K562 (cell line): Measurements from ENCODE around the gene DGKB. TPM values are rescaled to one million over a fixed set of nuclear protein-coding genes. Genes with fewer than 3 reads are reported as not detected.

Experiments used
- ATAC-seq: fragments of 200-7000 bp; cut with Tn5 transposase; 3 replicates; pipeline ENCODE4 v1.9.1; 2020; ENCODE audit warnings: moderate library complexity
- BruUV-seq: library from RNA; stranded (reverse); fragments of 400-500 nt; replicated peaks from 2 replicates; lab custom pipeline; 2021; lab: Mats Ljungman, UMichigan
- CTCF ChIA-PET: fragments of 300-600 bp; formaldehyde crosslinking; extraction: SDS; loops from one replicate; lab custom pipeline; 2021; ENCODE audit warnings: low intra/inter-chr PET ratio; lab: Yijun Ruan, JAX
- POLR2A ChIA-PET: fragments of 300-600, 350-650 bp; sonication (Branson Sonifier 250); formaldehyde crosslinking; extraction: SDS; loops from one replicate; lab custom pipeline; 2021; ENCODE audit warnings: antibody characterized with exemption, inconsistent platforms; lab: Yijun Ruan, JAX
- DNase-seq, 4 experiments: peaks; one replicate each; pipeline versions ENCODE4 v3.0.0 to v3.0.0-alpha.2; 2011 to 2018; ENCODE audit warnings: low spot score in 3 of 4, mixed read lengths in 3 of 4; ENCODE audit errors: extremely low read depth in 1 of 4
- FAIRE-seq: peaks from 2 replicates; lab custom pipeline; 2011; peaks lifted over from hg19 to GRCh38; lab: Jason Lieb, UNC
- H2AFZ ChIP-seq: 2 replicates; pipeline ENCODE4 v1.6.0; 2011; ENCODE audit warnings: low read depth, low read length, control low read depth, inconsistent platforms
- H3K27ac ChIP-seq: fragments of 200-600 bp; 3 replicates; pipeline ENCODE4 v1.8.0; 2011; ENCODE audit warnings: low read depth, mild to moderate bottlenecking, control low read depth, inconsistent platforms, low read length, moderate library complexity, mixed read lengths; ENCODE audit errors: extremely low read depth
- H3K27me3 ChIP-seq, 2 experiments: fragments of 300-600 bp in 1 of 2; 2 replicates in 1 of 2; 3 replicates in 1 of 2; pipeline versions ENCODE4 v1.6.0 to v1.8.0; 2011; ENCODE audit warnings: inconsistent platforms in 2 of 2, low read length in 2 of 2, mild to moderate bottlenecking in 1 of 2, mixed read lengths in 1 of 2, moderate library complexity in 1 of 2; ENCODE audit not compliant: control insufficient read depth in 2 of 2, insufficient read depth in 2 of 2
- H3K36me3 ChIP-seq: fragments of 300-600 bp; 3 replicates; pipeline ENCODE4 v1.8.0; 2011; ENCODE audit warnings: mild to moderate bottlenecking, low read length, inconsistent platforms; ENCODE audit not compliant: control insufficient read depth, insufficient read depth
- H3K4me1 ChIP-seq, 2 experiments: fragments of 200-600 bp in 1 of 2; replicated peaks in 1 of 2; 2 replicates in 1 of 2; 3 replicates in 1 of 2; pipeline versions ENCODE4 v1.5.1 to v1.8.0; 2011; ENCODE audit warnings: inconsistent platforms in 2 of 2, low read length in 2 of 2, mild to moderate bottlenecking in 1 of 2, mixed read lengths in 1 of 2, moderate library complexity in 1 of 2; ENCODE audit not compliant: control insufficient read depth in 2 of 2, insufficient read depth in 2 of 2
- H3K4me2 ChIP-seq: 2 replicates; pipeline ENCODE4 v1.6.1; 2011; ENCODE audit warnings: low read length, control low read depth, inconsistent platforms, mixed read lengths; ENCODE audit not compliant: insufficient read depth
- H3K4me3 ChIP-seq: fragments of 200-600 bp; sonication (generic), shearing (Covaris generic); 2 replicates; pipeline ENCODE4 v1.5.1; 2016; ENCODE audit warnings: control low read depth, inconsistent platforms
- H3K79me2 ChIP-seq: fragments of 200-600 bp; 3 replicates; pipeline ENCODE4 v1.8.0; 2011; ENCODE audit warnings: low read length, inconsistent platforms; ENCODE audit not compliant: control insufficient read depth, insufficient read depth
- H3K9ac ChIP-seq, 2 experiments: 2 replicates each; pipeline versions ENCODE4 v1.6.0 to v1.6.1; 2011; ENCODE audit warnings: low read depth in 2 of 2, low read length in 2 of 2, control low read depth in 1 of 2, inconsistent platforms in 1 of 2, mild to moderate bottlenecking in 1 of 2, mixed read lengths in 1 of 2; ENCODE audit not compliant: insufficient read depth in 1 of 2
- H3K9me1 ChIP-seq: one replicate; pipeline ENCODE4 v1.6.0; 2011; ENCODE audit warnings: inconsistent platforms, mild to moderate bottlenecking, low read length, moderate library complexity; ENCODE audit not compliant: control insufficient read depth, insufficient read depth
- H3K9me3 ChIP-seq: replicated peaks from 2 replicates; pipeline ENCODE4 v1.5.1; 2011; ENCODE audit warnings: low read depth, low read length, inconsistent platforms; ENCODE audit not compliant: control insufficient read depth, insufficient read depth
- H4K20me1 ChIP-seq: replicated peaks from 2 replicates; pipeline ENCODE4 v1.6.1; 2011; ENCODE audit warnings: low read length, inconsistent platforms, mixed read lengths; ENCODE audit not compliant: control insufficient read depth, insufficient read depth
- ATF4 ChIP-seq: fragments of 450-650 bp; formaldehyde crosslinking; IDR thresholded peaks from 2 replicates; pipeline ENCODE4 v1.4.0; 2022; ENCODE audit warnings: mild to moderate bottlenecking, moderate library complexity
- GABPB2 ChIP-seq: fragments of 250-450 bp; sonication (Bioruptor Pico); conservative IDR thresholded peaks from 2 replicates; pipeline ENCODE4 v1.5.1; 2021; ENCODE audit warnings: mild to moderate bottlenecking
- KLF10 ChIP-seq: fragments of 250-450 bp; sonication (Bioruptor Pico); IDR thresholded peaks from 2 replicates; pipeline ENCODE4 v1.6.1; 2021; ENCODE audit warnings: matching md5 sums
- PHF20 ChIP-seq: fragments of 450-650 bp; IDR thresholded peaks from 2 replicates; pipeline ENCODE4 v1.6.1; 2018; ENCODE audit not compliant: partially characterized antibody
- THRA ChIP-seq: fragments of 450-650 bp; IDR thresholded peaks from 2 replicates; pipeline ENCODE4 v1.6.1; 2017; ENCODE audit warnings: mild to moderate bottlenecking, moderate library complexity
- ZFP30 ChIP-seq: fragments of 250-450 bp; sonication (Bioruptor Pico); IDR thresholded peaks from 2 replicates; pipeline ENCODE4 v1.8.0; 2022; ENCODE audit warnings: moderate library complexity, mild to moderate bottlenecking, inconsistent platforms, borderline replicate concordance
- ZNF318 ChIP-seq, 2 experiments: fragments of 450-650 bp; IDR thresholded peaks; 2 replicates each; pipeline ENCODE4 v1.6.1; 2016; ENCODE audit warnings: mild to moderate bottlenecking in 2 of 2, borderline replicate concordance in 1 of 2, low read depth in 1 of 2, moderate library complexity in 1 of 2
- ZNF408 ChIP-seq: fragments of 250-450 bp; sonication (Bioruptor Pico); IDR thresholded peaks from 2 replicates; pipeline ENCODE4 v1.4.0; 2020; ENCODE audit warnings: low read depth, mild to moderate bottlenecking, moderate library complexity
- WGBS: fragments of 100-300 bp; shearing (Covaris generic); methylation state at CpG from one replicate; pipeline ENCODE4 v1.1.6; 2016; ENCODE audit warnings: low coverage, mixed read lengths; ENCODE audit not compliant: insufficient coverage; ENCODE audit errors: missing lambda C conversion rate; 5-methylcytosine and 5-hydroxymethylcytosine counted together
- in situ Hi-C: fragments of 300-500 bp; cut with MboI; formaldehyde crosslinking; loops from 4 replicates; pipeline ENCODE4 v1.15.0; 2018; ENCODE audit warnings: inconsistent platforms, mixed read lengths
- intact Hi-C: fragments of 100-400 bp; cut with micrococcal nuclease; formaldehyde crosslinking; loops from 2 replicates; pipeline ENCODE4 v1.14.2; 2022
- polyA plus RNA-seq, 8 experiments: library from polyadenylated mRNA; depleted of rRNA in 4 of 8; stranded (reverse) in 5 of 8; unstranded in 3 of 8; fragments of >200 nt; fragmentation: Nextera tagmentation in 2 of 8; fragmentation: Illumina TruSeq in 1 of 8; extraction: Ambion mirVana in 2 of 8; extraction: Trizol in 1 of 8; gene quantifications; 2 replicates each; pipeline versions ENCODE4 v1.2.1 to v1.2.3, GENCODE V29; 2011 to 2014; ENCODE audit warnings: inconsistent platforms in 1 of 8, missing spikeins in 1 of 8
- total RNA-seq, 7 experiments: library from RNA; depleted of rRNA in 6 of 7; stranded (reverse); fragments of >200 nt in 6 of 7; fragmentation: Illumina TruSeq in 2 of 7; extraction: Trizol in 2 of 7; gene quantifications; 2 replicates each; pipeline versions ENCODE4 v1.2.1 to v1.2.3, GENCODE V29; 2011 to 2021; ENCODE audit warnings: low replicate concordance in 1 of 7

Gene DGKB
- total and polyA plus RNA-seq, 9 of the 15 experiments (the other 6 are each of a cell fraction or from before 2014, with no cell fraction given): 0.01 TPM; not detected in 8

GRCh38 chr7:14734839-14735321, 167.7 kb downstream of the DGKB start:
- H3K27me3 ChIP-seq: no peaks in the 10 kb centered on the region
- no peaks in the 10 kb centered on the region for H3K36me3 ChIP-seq
- H4K20me1 ChIP-seq: no peaks in the 10 kb centered on the region
- no peaks in the 10 kb centered on the region for H3K9me1 ChIP-seq
- H3K4me3 ChIP-seq: no peak overlapping the region
- no peaks in the 10 kb centered on the region for H3K4me1 ChIP-seq
- intact Hi-C loops (no loop called here), in situ Hi-C loops (no loop called here)
- no peak overlapping the region for H3K27ac ChIP-seq
- H2AFZ ChIP-seq: no peak overlapping the region
- ATAC-seq (no peak), FAIRE-seq (no peak), DNase-seq (no peak)
- BruUV-seq: no TSS peak
- H3K79me2 ChIP-seq: no peaks in the 10 kb centered on the region
- no peaks in the 10 kb centered on the region; the same call in 1 of the 2 replicates for H3K9me3 ChIP-seq
- H3K4me2 ChIP-seq: no peak overlapping the region
- 15% methylated on average over 6 of the region's 9 CpGs for WGBS
- no peak overlapping the region for H3K9ac ChIP-seq
- ChIA-PET CTCF (no interaction called here), POLR2A (no interaction called here)
- TF ChIP-seq ATF4: no peak
- TF ChIP-seq ZNF318 (IDR thresholded peaks at IDR 0.05; ENCODE audit: borderline replicate concordance in 1 of 2, low read depth in 1 of 2): no peak
- no peak for TF ChIP-seq ZNF408 (CRISPR knock-in tag)
- TF ChIP-seq PHF20: no peak
- no peak for TF ChIP-seq KLF10
- no peak for TF ChIP-seq GABPB2 (CRISPR knock-in tag)
- TF ChIP-seq THRA: no peak
- no peak for TF ChIP-seq ZFP30 (CRISPR knock-in tag)
